Measurements from ENCODE around the gene NCKAP5. TPM values are rescaled to one million over a fixed set of nuclear protein-coding genes. Genes with fewer than 3 reads are reported as not detected.
A peak's percentile ranks its signal among the peaks of the same experiment; 100 is the strongest.

Gene NCKAP5
- total RNA-seq, 1 donor from 2014 or later: 2.7 TPM

DNA sequence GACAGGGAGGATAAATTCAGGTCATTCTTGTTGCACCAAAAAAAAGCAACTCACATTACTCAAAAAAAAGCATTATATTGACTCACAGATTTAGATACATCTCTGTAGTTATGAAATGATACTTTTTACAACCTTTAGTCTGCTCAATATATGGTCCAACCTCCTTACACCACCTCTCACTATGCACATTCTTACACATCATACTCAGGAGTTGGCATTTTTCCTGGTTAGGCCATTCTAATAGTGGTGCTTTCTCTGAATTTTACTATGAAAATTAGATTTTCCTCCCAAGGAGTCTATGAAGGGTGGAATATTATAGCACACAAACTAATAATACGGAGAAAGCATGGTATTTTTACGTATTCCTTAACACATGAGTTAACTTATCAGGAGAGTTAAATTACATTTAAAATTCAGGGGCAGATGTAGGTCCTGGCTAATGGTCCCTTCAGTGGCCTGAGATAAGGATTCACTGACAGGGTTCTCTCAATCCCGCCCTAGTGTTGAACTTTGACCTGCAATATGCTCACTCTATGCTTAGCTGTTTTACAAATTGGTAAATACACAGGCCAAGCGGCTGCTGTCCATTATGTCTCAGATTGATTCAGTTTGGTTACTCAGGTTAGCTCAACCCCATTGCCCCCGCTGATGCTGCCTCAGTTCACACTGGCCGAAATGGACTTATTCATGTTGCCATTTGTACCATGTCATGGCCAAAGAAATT lies 153.6 kb downstream of the NCKAP5 start:
- H3K36me3 Mint-ChIP-seq (ENCODE audit: low read depth, unreplicated experiment): no peaks in the 10 kb centered on the region
- Histone ChIP-seq H3K4me3 (ENCODE audit: insufficient read depth, low read depth, low read length) (no peak overlapping the region), H4K20me1 (ENCODE audit: insufficient read depth, low read length) (no peaks in the 10 kb centered on the region), H3K36me3 (ENCODE audit: insufficient read depth, low read length) (no peaks in the 10 kb centered on the region), H3K4me2 (ENCODE audit: low read length) (no peak overlapping the region), H3K9me3 (ENCODE audit: insufficient read depth, low read depth, low read length) (no peaks in the 10 kb centered on the region), H3K9ac (ENCODE audit: low read length) (no peak overlapping the region), H3K4me1 (ENCODE audit: insufficient read depth, low read length) (no peaks in the 10 kb centered on the region), H3K27ac (ENCODE audit: low read depth, low read length) (no peak overlapping the region), H3K27me3 (ENCODE audit: insufficient read depth, low read length) (no peaks in the 10 kb centered on the region), H2AFZ (ENCODE audit: low read depth, low read length) (no peak overlapping the region), H3K79me2 (ENCODE audit: insufficient read depth, low read length) (no peaks in the 10 kb centered on the region)
- peaks cover 10% of the 10 kb centered on the region for H3K27me3 Mint-ChIP-seq (ENCODE audit: low read depth, unreplicated experiment)
- FAIRE-seq (no peak), DNase-seq (ENCODE audit: low read depth) (peak; percentile 58)
- TF ChIP-seq EZH2 (IDR thresholded peaks at IDR 0.05; ENCODE audit: insufficient read depth, low read length) (no peak), CTCF (IDR thresholded peaks at IDR 0.05; ENCODE audit: insufficient read depth, low read depth, low read length) (no peak)
- peaks cover 25% of the 10 kb centered on the region for H3K4me1 Mint-ChIP-seq (ENCODE audit: low read depth, unreplicated experiment)
- H3K27ac Mint-ChIP-seq (ENCODE audit: unreplicated experiment): no peak overlapping the region
- no peaks in the 10 kb centered on the region for H3K9me3 Mint-ChIP-seq (ENCODE audit: unreplicated experiment)
- H3K4me3 Mint-ChIP-seq (ENCODE audit: unreplicated experiment): no peak overlapping the region

DNA sequence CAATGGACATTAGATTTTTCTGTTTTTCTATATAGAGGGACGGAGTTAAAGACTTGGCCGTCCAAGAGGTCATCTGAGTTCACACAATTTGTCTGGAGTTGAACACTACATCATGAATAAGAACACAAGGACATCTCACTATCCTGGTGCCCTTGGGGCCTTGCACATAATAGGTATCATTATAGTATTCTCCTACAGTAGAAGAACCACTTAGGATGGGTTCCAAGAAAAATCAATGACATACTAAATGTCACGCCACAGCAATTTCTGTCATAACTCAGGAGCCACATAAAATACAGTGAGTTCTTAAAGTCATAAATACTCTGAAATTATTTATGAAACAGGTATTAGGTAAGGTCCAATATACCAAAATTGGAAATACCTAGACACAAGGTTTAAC lies 154.4 kb downstream of the NCKAP5 start:
- no peaks in the 10 kb centered on the region for H3K27me3 ChIP-seq (ENCODE audit: insufficient read depth, low read length)
- no peaks in the 10 kb centered on the region for H3K4me1 ChIP-seq (ENCODE audit: insufficient read depth, low read length)

More for the DNA sequence above, 154.4 kb downstream of the NCKAP5 start:
- no peaks in the 10 kb centered on the region for H4K20me1 ChIP-seq (ENCODE audit: insufficient read depth, low read length)
- FAIRE-seq (no peak), DNase-seq (ENCODE audit: low read depth) (no peak)
- Mint-ChIP-seq H3K27ac (ENCODE audit: unreplicated experiment) (no peak overlapping the region), H3K4me1 (ENCODE audit: low read depth, unreplicated experiment) (peaks cover 20% of the 10 kb centered on the region), H3K9me3 (ENCODE audit: unreplicated experiment) (no peaks in the 10 kb centered on the region), H3K36me3 (ENCODE audit: low read depth, unreplicated experiment) (no peaks in the 10 kb centered on the region), H3K27me3 (ENCODE audit: low read depth, unreplicated experiment) (peaks cover 10% of the 10 kb centered on the region), H3K4me3 (ENCODE audit: unreplicated experiment) (no peak overlapping the region)
- no peak overlapping the region for H2AFZ ChIP-seq (ENCODE audit: low read depth, low read length)
- H3K4me3 ChIP-seq (ENCODE audit: insufficient read depth, low read depth, low read length): no peak overlapping the region
- no peaks in the 10 kb centered on the region for H3K36me3 ChIP-seq (ENCODE audit: insufficient read depth, low read length)
- H3K9me3 ChIP-seq (ENCODE audit: insufficient read depth, low read depth, low read length): no peaks in the 10 kb centered on the region
- H3K79me2 ChIP-seq (ENCODE audit: insufficient read depth, low read length): no peaks in the 10 kb centered on the region
- TF ChIP-seq EZH2 (IDR thresholded peaks at IDR 0.05; ENCODE audit: insufficient read depth, low read length) (no peak), CTCF (IDR thresholded peaks at IDR 0.05; ENCODE audit: insufficient read depth, low read depth, low read length) (no peak)
- no peak overlapping the region for H3K4me2 ChIP-seq (ENCODE audit: low read length)
- no peak overlapping the region for H3K9ac ChIP-seq (ENCODE audit: low read length)
- H3K27ac ChIP-seq (ENCODE audit: low read depth, low read length): no peak overlapping the region
